ENCODE data around the gene CNTNAP5. TPM values are rescaled to one million over a fixed set of nuclear protein-coding genes. Genes with fewer than 3 reads are reported as not detected.

Gene CNTNAP5
- total and polyA plus RNA-seq, 4 donors: not detected

DNA sequence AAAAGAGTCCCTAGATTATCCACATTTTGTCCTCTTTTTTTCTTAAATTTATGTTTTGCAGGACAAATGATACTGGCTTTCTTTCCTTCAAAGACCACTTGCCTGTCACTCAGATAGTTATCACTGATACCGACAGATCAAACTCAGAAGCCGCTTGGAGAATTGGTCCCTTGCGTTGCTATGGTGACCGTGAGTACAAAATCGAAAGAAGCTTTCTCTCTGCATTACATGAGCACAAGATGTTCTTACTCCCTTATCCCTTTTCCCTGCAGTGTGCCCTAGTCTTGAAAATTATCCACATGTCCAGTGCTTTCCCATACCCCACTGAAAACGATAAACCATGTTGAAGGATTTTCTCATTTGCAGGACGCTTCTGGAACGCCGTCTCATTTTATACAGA lies 738.5 kb downstream of the CNTNAP5 start:
- TF ChIP-seq RAD21 (IDR thresholded peaks at IDR 0.05) (no peak), HNF4A (conservative IDR thresholded peaks at IDR 0.05) (no peak), TAF1 (conservative IDR thresholded peaks at IDR 0.05) (no peak), FOXA2 (IDR thresholded peaks at IDR 0.05) (no peak), GABPA (IDR thresholded peaks at IDR 0.05 in 1 of 2, conservative IDR thresholded peaks at IDR 0.05 in 1 of 2) (no peak)
- TF ChIP-seq, protein P1, sequence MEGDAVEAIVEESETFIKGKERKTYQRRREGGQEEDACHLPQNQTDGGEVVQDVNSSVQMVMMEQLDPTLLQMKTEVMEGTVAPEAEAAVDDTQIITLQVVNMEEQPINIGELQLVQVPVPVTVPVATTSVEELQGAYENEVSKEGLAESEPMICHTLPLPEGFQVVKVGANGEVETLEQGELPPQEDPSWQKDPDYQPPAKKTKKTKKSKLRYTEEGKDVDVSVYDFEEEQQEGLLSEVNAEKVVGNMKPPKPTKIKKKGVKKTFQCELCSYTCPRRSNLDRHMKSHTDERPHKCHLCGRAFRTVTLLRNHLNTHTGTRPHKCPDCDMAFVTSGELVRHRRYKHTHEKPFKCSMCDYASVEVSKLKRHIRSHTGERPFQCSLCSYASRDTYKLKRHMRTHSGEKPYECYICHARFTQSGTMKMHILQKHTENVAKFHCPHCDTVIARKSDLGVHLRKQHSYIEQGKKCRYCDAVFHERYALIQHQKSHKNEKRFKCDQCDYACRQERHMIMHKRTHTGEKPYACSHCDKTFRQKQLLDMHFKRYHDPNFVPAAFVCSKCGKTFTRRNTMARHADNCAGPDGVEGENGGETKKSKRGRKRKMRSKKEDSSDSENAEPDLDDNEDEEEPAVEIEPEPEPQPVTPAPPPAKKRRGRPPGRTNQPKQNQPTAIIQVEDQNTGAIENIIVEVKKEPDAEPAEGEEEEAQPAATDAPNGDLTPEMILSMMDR (IDR thresholded peaks at IDR 0.05; ENCODE audit: low read depth, low read length, missing input control): no peak
- TF ChIP-seq, protein P2, sequence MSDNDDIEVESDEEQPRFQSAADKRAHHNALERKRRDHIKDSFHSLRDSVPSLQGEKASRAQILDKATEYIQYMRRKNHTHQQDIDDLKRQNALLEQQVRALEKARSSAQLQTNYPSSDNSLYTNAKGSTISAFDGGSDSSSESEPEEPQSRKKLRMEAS (IDR thresholded peaks at IDR 0.05): no peak
- Histone ChIP-seq H3K4me3 (ENCODE audit: low read depth in 1 of 3, low read length in 3 of 3) (no peak overlapping the region), H3K36me3 (ENCODE audit: control insufficient read depth in 4 of 4, insufficient read depth in 3 of 4, low read depth in 1 of 4, low read length in 3 of 4) (no peaks in the 10 kb centered on the region), H3K27me3 (ENCODE audit: control insufficient read depth in 4 of 4, insufficient read depth in 4 of 4, low read length in 3 of 4) (no peaks in the 10 kb centered on the region), H3K4me1 (ENCODE audit: control insufficient read depth in 4 of 4, insufficient read depth in 4 of 4, low read length in 3 of 4) (no peaks in the 10 kb centered on the region), H3K27ac (ENCODE audit: low read depth in 1 of 2, low read length in 2 of 2) (no peak overlapping the region), H3K9me3 (ENCODE audit: control insufficient read depth in 4 of 4, low read length in 3 of 4) (no peaks in the 10 kb centered on the region), H3K9ac (ENCODE audit: low read depth in 1 of 2, low read length in 2 of 2) (no peak overlapping the region)
- 79% methylated on average over 9 of the region's 9 CpGs for WGBS
- no peak for DNase-seq (ENCODE audit: low spot score)

DNA sequence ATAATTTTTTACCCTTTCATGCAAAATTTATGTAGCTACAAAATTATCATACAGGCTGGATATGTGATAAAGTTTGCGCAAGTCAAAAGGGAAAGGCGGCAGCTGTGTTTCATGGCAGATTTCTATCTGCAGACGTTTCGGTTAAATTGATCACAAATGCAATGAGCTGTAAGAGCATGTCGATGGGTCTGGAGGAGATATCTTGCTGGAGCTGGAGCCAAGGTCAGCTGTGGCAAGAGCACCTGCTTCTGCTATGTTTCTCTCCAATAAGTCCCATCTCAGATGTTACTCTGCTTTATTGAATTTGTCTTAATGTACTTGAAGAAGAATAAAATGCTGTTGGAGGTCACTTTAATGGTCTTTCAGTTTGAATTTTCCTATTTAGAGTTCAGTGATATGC lies 749.7 kb downstream of the CNTNAP5 start:
- Histone ChIP-seq H3K27ac (ENCODE audit: low read depth in 1 of 2, low read length in 2 of 2) (no peak overlapping the region), H3K9ac (ENCODE audit: low read depth in 1 of 2, low read length in 2 of 2) (no peak overlapping the region), H3K9me3 (ENCODE audit: control insufficient read depth in 4 of 4, low read length in 3 of 4) (no peaks in the 10 kb centered on the region), H3K27me3 (ENCODE audit: control insufficient read depth in 4 of 4, insufficient read depth in 4 of 4, low read length in 3 of 4) (peaks cover 0 to 4% (median 0%) of the 10 kb centered on the region in 4 donors), H3K36me3 (ENCODE audit: control insufficient read depth in 4 of 4, insufficient read depth in 3 of 4, low read depth in 1 of 4, low read length in 3 of 4) (no peaks in the 10 kb centered on the region), H3K4me3 (ENCODE audit: low read depth in 1 of 3, low read length in 3 of 3) (no peak overlapping the region), H3K4me1 (ENCODE audit: control insufficient read depth in 4 of 4, insufficient read depth in 4 of 4, low read length in 3 of 4) (peaks cover 0 to 5% (median 0%) of the 10 kb centered on the region in 4 donors)
- no peak for DNase-seq (ENCODE audit: low spot score)
- no peak for TF ChIP-seq GABPA (IDR thresholded peaks at IDR 0.05 in 1 of 2, conservative IDR thresholded peaks at IDR 0.05 in 1 of 2)
- no peak for TF ChIP-seq TAF1 (conservative IDR thresholded peaks at IDR 0.05)
- TF ChIP-seq RXRA (IDR thresholded peaks at IDR 0.05): no peak
- TF ChIP-seq, protein P3, sequence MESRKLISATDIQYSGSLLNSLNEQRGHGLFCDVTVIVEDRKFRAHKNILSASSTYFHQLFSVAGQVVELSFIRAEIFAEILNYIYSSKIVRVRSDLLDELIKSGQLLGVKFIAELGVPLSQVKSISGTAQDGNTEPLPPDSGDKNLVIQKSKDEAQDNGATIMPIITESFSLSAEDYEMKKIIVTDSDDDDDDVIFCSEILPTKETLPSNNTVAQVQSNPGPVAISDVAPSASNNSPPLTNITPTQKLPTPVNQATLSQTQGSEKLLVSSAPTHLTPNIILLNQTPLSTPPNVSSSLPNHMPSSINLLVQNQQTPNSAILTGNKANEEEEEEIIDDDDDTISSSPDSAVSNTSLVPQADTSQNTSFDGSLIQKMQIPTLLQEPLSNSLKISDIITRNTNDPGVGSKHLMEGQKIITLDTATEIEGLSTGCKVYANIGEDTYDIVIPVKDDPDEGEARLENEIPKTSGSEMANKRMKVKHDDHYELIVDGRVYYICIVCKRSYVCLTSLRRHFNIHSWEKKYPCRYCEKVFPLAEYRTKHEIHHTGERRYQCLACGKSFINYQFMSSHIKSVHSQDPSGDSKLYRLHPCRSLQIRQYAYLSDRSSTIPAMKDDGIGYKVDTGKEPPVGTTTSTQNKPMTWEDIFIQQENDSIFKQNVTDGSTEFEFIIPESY (IDR thresholded peaks at IDR 0.05): no peak
- TF ChIP-seq, protein P1 (IDR thresholded peaks at IDR 0.05; ENCODE audit: low read depth, low read length, missing input control): no peak
- TF ChIP-seq NR2F2 (IDR thresholded peaks at IDR 0.05): no peak
- no peak for TF ChIP-seq EGR1 (IDR thresholded peaks at IDR 0.05; ENCODE audit: low read depth in 2 of 2)
- TF ChIP-seq HNF4G (IDR thresholded peaks at IDR 0.05): no peak
- TF ChIP-seq FOXA1 (IDR thresholded peaks at IDR 0.05): no peak
- TF ChIP-seq HNF4A (conservative IDR thresholded peaks at IDR 0.05): no peak
- TF ChIP-seq FOXA2 (IDR thresholded peaks at IDR 0.05): no peak
- no peak for TF ChIP-seq RAD21 (IDR thresholded peaks at IDR 0.05)
- TF ChIP-seq, protein P4, sequence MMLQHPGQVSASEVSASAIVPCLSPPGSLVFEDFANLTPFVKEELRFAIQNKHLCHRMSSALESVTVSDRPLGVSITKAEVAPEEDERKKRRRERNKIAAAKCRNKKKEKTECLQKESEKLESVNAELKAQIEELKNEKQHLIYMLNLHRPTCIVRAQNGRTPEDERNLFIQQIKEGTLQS (IDR thresholded peaks at IDR 0.05): no peak
- WGBS: 86% methylated on average over 5 of the region's 5 CpGs
